H1 (cell line): ENCODE measurements around the gene DDX51.
"Not testable (repeated sequence)": the region's sequence is repeated elsewhere in the genome, so short reads cannot be mapped to it uniquely, and the experiment has no call there.

Source experiments
- BRCA1 ChIP-seq: IDR thresholded peaks from 2 replicates; pipeline ENCODE4 v1.6.1; 2012; ENCODE audit warnings: low read depth, low read length, improper control_type of control experiment
- CTCF ChIP-seq, 3 experiments: IDR thresholded peaks; 1 replicate in 2 of 3; 2 replicates in 1 of 3; pipeline versions ENCODE4 v1.5.1 to v1.6.1; 2011; ENCODE audit warnings: low read length in 3 of 3, mild to moderate bottlenecking in 3 of 3, inconsistent platforms in 2 of 3, low read depth in 1 of 3, moderate library complexity in 1 of 3; ENCODE audit not compliant: insufficient read depth in 1 of 3; ENCODE audit errors: control extremely low read depth in 1 of 3
- EP300 ChIP-seq, 2 experiments: IDR thresholded peaks; 1 replicate in 1 of 2; 2 replicates in 1 of 2; pipeline ENCODE4 v1.6.1; 2011 to 2012; ENCODE audit warnings: low read depth in 2 of 2, low read length in 2 of 2, mild to moderate bottlenecking in 2 of 2, borderline replicate concordance in 1 of 2, inconsistent platforms in 1 of 2, moderate library complexity in 1 of 2
- NRF1 ChIP-seq: IDR thresholded peaks from 2 replicates; pipeline ENCODE4 v1.6.1; 2011; ENCODE audit warnings: mild to moderate bottlenecking, low read depth, low read length, improper control_type of control experiment
- RAD21 ChIP-seq, 2 experiments: IDR thresholded peaks in 1 of 2; conservative IDR thresholded peaks in 1 of 2; 2 replicates each; pipeline ENCODE4 v1.6.1; 2011; ENCODE audit warnings: low read depth in 2 of 2, low read length in 2 of 2, improper control_type of control experiment in 1 of 2, inconsistent platforms in 1 of 2, mild to moderate bottlenecking in 1 of 2, moderate library complexity in 1 of 2

- not testable (repeated sequence) for TF ChIP-seq RAD21 (IDR thresholded peaks at IDR 0.05 in 1 of 2, conservative IDR thresholded peaks at IDR 0.05 in 1 of 2; ENCODE audit: low read depth in 2 of 2, low read length in 2 of 2); NRF1; CTCF (IDR thresholded peaks at IDR 0.05; ENCODE audit: control extremely low read depth in 1 of 3, insufficient read depth in 1 of 3, low read depth in 1 of 3, low read length in 3 of 3); BRCA1; EP300 (IDR thresholded peaks at IDR 0.05; ENCODE audit: borderline replicate concordance in 1 of 2, low read depth in 2 of 2, low read length in 2 of 2)
Observed at GRCh38 chr12:132149526-132149925, 5.4 kb upstream of the DDX51 start.
